ENCODE results near the gene KATNBL1. TPM values are rescaled to one million over a fixed set of nuclear protein-coding genes. Genes with fewer than 3 reads are reported as not detected.

Gene KATNBL1
- total and polyA plus RNA-seq, 2 donors (not counting 3 experiments of a cell fraction or from before 2014, with no cell fraction given), result 14.1 to 56.8 TPM

- Histone ChIP-seq H4K20me1 (replicated peaks; ENCODE audit: control insufficient read depth, extremely low read depth, insufficient read depth, low read length) (no peaks in the 10 kb centered on the region), H3K4me1 (ENCODE audit: control insufficient read depth, extremely low read depth, insufficient read depth, low read length) (peaks cover 6% of the 10 kb centered on the region), H3K4me3 (replicated peaks in 1 of 3; ENCODE audit: insufficient read depth in 1 of 3, low read depth in 1 of 3, low read length in 3 of 3) (no peak overlapping the region), H3K27me3 (ENCODE audit: control insufficient read depth in 2 of 2, insufficient read depth in 2 of 2, low read length in 2 of 2) (no peaks in the 10 kb centered on the region), H3K9me1 (replicated peaks; ENCODE audit: control insufficient read depth, extremely low read depth, insufficient read depth, low read length) (no peaks in the 10 kb centered on the region), H3K36me3 (ENCODE audit: control insufficient read depth in 2 of 2, extremely low read depth in 1 of 2, insufficient read depth in 2 of 2, low read length in 2 of 2) (no peaks in the 10 kb centered on the region), H3K27ac (ENCODE audit: insufficient read depth, low read depth, low read length) (no peak overlapping the region), H3K9ac (replicated peaks; ENCODE audit: extremely low read depth, insufficient read depth, low read length) (no peak overlapping the region), H3K9me3 (replicated peaks; ENCODE audit: control insufficient read depth, insufficient read depth, low read length) (no peaks in the 10 kb centered on the region), H2AFZ (ENCODE audit: low read depth, low read length) (no peak overlapping the region), H3K4me2 (ENCODE audit: insufficient read depth, low read length) (no peak overlapping the region), H3K79me2 (ENCODE audit: control insufficient read depth, insufficient read depth, low read length) (no peaks in the 10 kb centered on the region)
- FAIRE-seq (no peak), DNase-seq (ENCODE audit: low read depth, low spot score) (no peak)
- BruUV-seq (replicated peaks), result no TSS peak
- TF ChIP-seq FOS (IDR thresholded peaks at IDR 0.05; ENCODE audit: borderline replicate concordance, insufficient read depth, low read length) (no peak), GATA2 (IDR thresholded peaks at IDR 0.05; ENCODE audit: insufficient read depth, insufficient read length, low read depth, low read length) (no peak), JUN (IDR thresholded peaks at IDR 0.05; ENCODE audit: borderline replicate concordance, insufficient read depth, insufficient read length, low read depth) (no peak), POLR2AphosphoS5 (IDR thresholded peaks at IDR 0.05; ENCODE audit: insufficient read depth, low read depth, low read length) (no peak), EZH2 (IDR thresholded peaks at IDR 0.05; ENCODE audit: borderline replicate concordance, low read depth, low read length, severe bottlenecking) (no peak)
- dilution Hi-C loops (cut with MboI; ENCODE audit: extremely low pct_ligation_motif_present, low sequenced_read_pairs), result no loop called here
- intact Hi-C loops (cut with micrococcal nuclease), result loop anchor here (10.0 kb wide), 1 partner anchor 327 kb away; the partner anchor contains the start of gene GOLGA8A
- POLR2A ChIA-PET, result no interaction called here
- CTCF ChIA-PET, result interaction anchor here (0.9 to 2.2 kb wide), 2 partner anchors 102 to 105 kb away, joined by 3 to 14 read pairs; partner anchors contain the start of gene KATNBL1
Observed at GRCh38 chr15:34107315-34107714, 102.6 kb downstream of the KATNBL1 start.

- intact Hi-C loops (cut with micrococcal nuclease), result loop anchor here (10.0 kb wide), 1 partner anchor 328 kb away; the partner anchor contains the start of gene GOLGA8A
Observed at GRCh38 chr15:34106423-34106822, 103.5 kb downstream of the KATNBL1 start.

More at GRCh38 chr15:34106423-34106822, 103.5 kb downstream of the KATNBL1 start:
- DNase-seq (ENCODE audit: low read depth, low spot score) (no peak), FAIRE-seq (no peak)
- dilution Hi-C loops (cut with MboI; ENCODE audit: extremely low pct_ligation_motif_present, low sequenced_read_pairs), result no loop called here
- Histone ChIP-seq H2AFZ (ENCODE audit: low read depth, low read length) (no peak overlapping the region), H3K4me2 (ENCODE audit: insufficient read depth, low read length) (no peak overlapping the region), H3K9me3 (replicated peaks; ENCODE audit: control insufficient read depth, insufficient read depth, low read length) (no peaks in the 10 kb centered on the region), H3K9me1 (replicated peaks; ENCODE audit: control insufficient read depth, extremely low read depth, insufficient read depth, low read length) (no peaks in the 10 kb centered on the region), H3K27ac (ENCODE audit: insufficient read depth, low read depth, low read length) (no peak overlapping the region), H3K9ac (replicated peaks; ENCODE audit: extremely low read depth, insufficient read depth, low read length) (no peak overlapping the region), H3K79me2 (ENCODE audit: control insufficient read depth, insufficient read depth, low read length) (peaks cover 2% of the 10 kb centered on the region), H3K4me1 (ENCODE audit: control insufficient read depth, extremely low read depth, insufficient read depth, low read length) (peaks cover 6% of the 10 kb centered on the region), H3K36me3 (ENCODE audit: control insufficient read depth in 2 of 2, extremely low read depth in 1 of 2, insufficient read depth in 2 of 2, low read length in 2 of 2) (no peaks in the 10 kb centered on the region), H3K4me3 (replicated peaks in 1 of 3; ENCODE audit: insufficient read depth in 1 of 3, low read depth in 1 of 3, low read length in 3 of 3) (no peak overlapping the region), H3K27me3 (ENCODE audit: control insufficient read depth in 2 of 2, insufficient read depth in 2 of 2, low read length in 2 of 2) (no peaks in the 10 kb centered on the region), H4K20me1 (replicated peaks; ENCODE audit: control insufficient read depth, extremely low read depth, insufficient read depth, low read length) (no peaks in the 10 kb centered on the region)
- ChIA-PET POLR2A (no interaction called here), CTCF (interaction anchor here (0.9 to 2.2 kb wide), 2 partner anchors 103 to 105 kb away, joined by 3 to 14 read pairs; partner anchors contain the start of gene KATNBL1)
- BruUV-seq (replicated peaks), result no TSS peak
- no peak for TF ChIP-seq JUN (IDR thresholded peaks at IDR 0.05; ENCODE audit: borderline replicate concordance, insufficient read depth, insufficient read length, low read depth)
- TF ChIP-seq GATA2 (IDR thresholded peaks at IDR 0.05; ENCODE audit: insufficient read depth, insufficient read length, low read depth, low read length), result no peak
- TF ChIP-seq FOS (IDR thresholded peaks at IDR 0.05; ENCODE audit: borderline replicate concordance, insufficient read depth, low read length), result no peak
- no peak for TF ChIP-seq MYC (IDR thresholded peaks at IDR 0.05; ENCODE audit: low read depth, low read length)
- TF ChIP-seq CTCF (IDR thresholded peaks at IDR 0.05; ENCODE audit: extremely low read depth in 1 of 2, insufficient read depth in 1 of 2, low read depth in 1 of 2, low read length in 2 of 2), result no peak
- TF ChIP-seq POLR2AphosphoS5 (IDR thresholded peaks at IDR 0.05; ENCODE audit: insufficient read depth, low read depth, low read length), result no peak

Data from endothelial cell of umbilical vein (primary cell).